GM18870 (cell line): ENCODE data around the gene SYVN1.
"Not testable (repeated sequence)": the region's sequence is repeated elsewhere in the genome, so short reads cannot be mapped to it uniquely, and the experiment has no call there.

Source experiments
- ATAC-seq: cut with Tn5 transposase; IDR thresholded peaks from one replicate; pipeline ENCODE4 v1.9.1; 2021; ENCODE audit warnings: moderate library complexity; ENCODE audit not compliant: unreplicated experiment

Gene SYVN1

GRCh38 chr11:65127473-65128181, 6.7 kb downstream of the SYVN1 start:
- no peak for ATAC-seq

- no peak for ATAC-seq
These were observed 7.6 kb downstream of the SYVN1 start for GRCh38 chr11:65126624-65127274.

GRCh38 chr11:65125197-65126056, 8.9 kb downstream of the SYVN1 start:
- ATAC-seq, result no peak

DNA sequence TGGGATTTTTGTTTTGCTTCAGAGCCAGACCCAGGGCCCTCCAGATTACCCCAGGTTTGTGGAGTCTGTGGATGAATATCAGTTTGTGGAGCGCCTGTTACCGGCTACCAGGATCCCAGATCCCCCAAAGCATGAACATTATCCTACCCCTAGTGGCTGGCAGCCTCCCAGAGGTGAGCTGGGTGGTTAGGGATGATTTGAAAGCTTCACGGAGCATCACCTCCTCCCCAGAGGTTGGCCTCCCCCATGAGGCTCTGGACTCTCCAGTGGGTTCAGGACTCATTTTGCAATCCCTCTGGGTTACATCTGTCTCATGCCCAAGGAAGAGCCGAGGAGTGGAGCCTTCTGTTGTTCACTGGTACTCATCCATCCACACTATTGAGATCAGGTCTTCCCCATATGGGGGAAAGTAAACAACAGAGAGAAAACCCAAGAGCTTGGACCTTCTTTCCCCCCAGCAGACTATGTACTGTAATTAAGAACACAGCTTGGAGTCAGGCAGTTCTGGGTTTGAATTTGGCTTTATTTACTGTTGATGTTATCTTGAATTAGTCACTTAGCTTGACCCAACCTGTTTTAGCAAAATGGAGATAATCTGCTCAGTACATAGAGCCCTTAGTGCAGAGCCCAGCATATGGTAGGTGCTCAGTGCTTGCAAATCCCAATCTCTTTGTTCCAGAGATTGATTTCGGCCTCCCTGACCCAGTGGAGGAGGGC, 9.7 kb downstream of the SYVN1 start:
- ATAC-seq, result no peak

- ATAC-seq, result peak; percentile 48
These were observed 12.2 kb downstream of the SYVN1 start, which contains the start of the genes FAU and MRPL49 for GRCh38 chr11:65121865-65122696. Gene FAU (minus strand): TSS chr11:65122134. CDS start chr11:65121813, 321 bp downstream. Gene MRPL49 (plus strand): TSS chr11:65122321. CDS start chr11:65122347, 26 bp downstream.

DNA sequence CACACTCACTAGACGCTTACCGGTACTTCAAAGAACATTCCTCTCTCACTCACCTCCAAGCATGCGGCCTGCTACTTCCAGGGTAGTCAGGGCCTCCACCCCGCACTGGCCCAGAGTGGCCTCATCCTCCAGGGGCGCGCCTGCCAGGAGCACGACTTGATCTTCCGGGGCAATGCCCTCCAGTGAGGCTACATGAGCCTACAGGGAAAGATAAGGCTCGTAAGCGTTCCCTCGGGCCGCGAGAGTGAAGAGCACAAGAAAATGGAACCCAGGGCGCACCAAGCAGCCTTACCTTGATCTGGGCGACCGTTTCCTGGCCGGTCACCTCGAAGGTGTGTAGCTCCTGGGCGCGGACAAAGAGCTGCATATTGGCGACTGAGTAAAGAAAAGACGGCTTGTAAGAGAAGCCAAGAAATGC, 12.9 kb downstream of the SYVN1 start:
- no peak for ATAC-seq

DNA sequence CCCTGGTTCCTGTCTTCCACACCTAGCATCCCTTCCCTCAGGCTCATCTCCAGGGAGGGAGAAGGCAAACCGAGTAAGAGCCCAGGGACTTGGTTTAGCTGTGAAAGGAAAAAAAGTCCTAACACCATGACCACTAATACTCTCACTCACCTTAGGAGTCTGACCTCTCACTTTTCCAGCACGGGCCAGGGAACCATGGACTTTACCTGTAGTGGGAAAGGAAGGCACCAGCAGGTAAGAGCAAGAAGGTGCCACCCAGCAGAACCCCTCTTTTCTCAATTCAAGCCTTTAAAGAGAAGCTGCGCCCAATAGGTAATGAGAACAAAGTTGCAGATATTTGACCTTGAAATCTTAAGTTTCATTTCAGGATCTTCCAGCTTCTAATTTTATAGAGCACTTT, 13.5 kb downstream of the SYVN1 start:
- ATAC-seq, result no peak

DNA sequence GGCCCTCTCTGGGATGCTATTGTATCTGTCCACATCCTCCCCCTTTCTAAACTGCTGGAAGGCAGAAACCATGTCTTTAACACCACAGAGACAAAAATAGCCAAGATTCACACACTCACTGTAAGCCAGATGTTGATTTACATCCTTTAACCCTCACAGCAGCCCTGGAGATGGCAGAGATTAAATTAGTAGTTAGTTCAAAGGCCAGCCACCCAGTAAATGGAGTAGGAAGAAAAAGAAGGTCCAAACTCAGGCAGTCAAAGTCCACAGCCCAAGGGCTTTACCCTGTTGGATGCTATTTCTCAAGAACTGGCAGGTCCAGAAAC, 14.7 kb downstream of the SYVN1 start:
- ATAC-seq, result no peak

- not testable (repeated sequence) for ATAC-seq
These were observed 15.2 kb downstream of the SYVN1 start for GRCh38 chr11:65118891-65119669.

DNA sequence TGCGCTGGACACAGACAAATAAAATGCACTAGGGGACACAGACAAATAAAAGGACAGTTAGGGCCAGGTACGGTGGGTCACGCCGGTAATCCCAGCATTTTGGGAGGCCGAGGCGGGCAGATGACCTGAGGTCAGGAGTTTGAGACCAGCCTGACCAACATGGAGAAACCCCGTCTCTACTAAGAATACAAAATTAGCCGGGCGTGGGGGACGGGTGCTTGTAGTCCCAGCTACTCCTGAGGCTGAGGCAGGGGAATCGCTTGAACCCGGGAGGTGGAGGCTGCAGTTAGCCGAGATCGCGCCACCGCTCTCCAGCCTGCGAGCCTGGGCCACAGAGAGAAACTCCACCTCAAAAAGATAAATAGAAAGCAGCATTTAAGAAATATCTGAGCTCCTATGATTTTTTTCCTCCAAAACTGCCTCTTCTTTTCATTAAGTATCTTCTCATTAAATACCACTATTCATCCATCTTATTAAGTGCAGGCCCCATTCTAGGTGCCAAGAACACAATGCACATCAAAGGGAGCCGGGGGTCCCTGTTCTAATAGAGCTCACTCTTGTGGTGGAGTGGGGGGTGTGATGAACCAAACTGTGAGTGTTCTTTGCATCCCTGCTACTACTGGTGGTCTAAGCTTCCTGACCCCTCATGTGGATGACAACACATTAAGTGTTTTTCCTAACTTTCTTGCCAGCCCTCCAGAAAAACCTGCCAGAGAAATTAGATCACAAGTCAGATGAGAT, 16.1 kb downstream of the SYVN1 start:
- ATAC-seq, result no peak

DNA sequence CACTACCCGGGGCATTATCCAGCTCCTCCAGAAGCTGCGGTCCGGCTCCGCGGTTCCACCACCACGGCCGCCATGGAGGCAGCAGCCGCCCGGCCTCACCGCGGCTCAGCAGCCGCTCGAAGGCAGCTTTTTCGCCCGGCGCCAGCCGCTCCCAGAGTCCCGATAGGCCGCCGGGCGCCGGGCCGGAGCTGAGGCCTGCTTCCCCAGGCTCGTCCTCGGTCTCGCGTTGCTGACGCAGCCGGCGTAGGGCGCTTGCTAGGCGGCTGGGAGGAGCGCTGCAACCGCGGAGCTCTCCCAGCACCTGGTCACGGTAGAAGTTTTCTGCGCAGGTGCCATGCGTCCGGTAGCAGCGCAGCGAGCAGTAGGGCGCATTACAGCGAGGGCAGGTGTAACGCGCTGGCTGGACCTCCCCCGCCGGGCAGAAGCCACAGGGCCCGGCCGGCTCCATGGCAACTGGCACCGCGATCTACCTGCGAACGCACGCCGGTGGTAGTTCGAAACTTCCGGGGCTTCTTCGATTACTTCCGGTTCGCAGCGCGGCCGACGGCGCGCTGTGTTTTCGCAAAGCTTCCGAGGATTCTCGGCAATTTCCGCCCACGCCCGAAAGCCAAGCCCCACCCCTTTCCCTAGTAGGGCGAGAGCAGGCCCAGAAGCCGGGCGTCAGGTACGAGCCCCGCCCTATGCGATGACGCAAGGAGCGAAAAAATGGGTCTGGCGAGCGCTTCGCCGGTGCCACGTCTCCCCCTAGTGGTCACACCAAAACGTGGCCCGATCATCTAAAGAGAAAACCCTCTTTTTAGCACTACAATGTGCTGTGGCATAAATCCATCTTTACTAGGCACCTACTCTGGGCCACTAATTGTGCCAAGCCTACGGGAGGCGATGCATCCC, 16.9 kb downstream of the SYVN1 start, which contains the start of gene ZNHIT2:
ZNHIT2 (minus strand) TSS at position 496 of the 891 bp plus-strand sequence; CDS start at position 448, 48 bp downstream.
- peak; percentile 60 for ATAC-seq

GRCh38 chr11:65116370-65117205, 17.7 kb downstream of the SYVN1 start:
- ATAC-seq, result no peak

DNA sequence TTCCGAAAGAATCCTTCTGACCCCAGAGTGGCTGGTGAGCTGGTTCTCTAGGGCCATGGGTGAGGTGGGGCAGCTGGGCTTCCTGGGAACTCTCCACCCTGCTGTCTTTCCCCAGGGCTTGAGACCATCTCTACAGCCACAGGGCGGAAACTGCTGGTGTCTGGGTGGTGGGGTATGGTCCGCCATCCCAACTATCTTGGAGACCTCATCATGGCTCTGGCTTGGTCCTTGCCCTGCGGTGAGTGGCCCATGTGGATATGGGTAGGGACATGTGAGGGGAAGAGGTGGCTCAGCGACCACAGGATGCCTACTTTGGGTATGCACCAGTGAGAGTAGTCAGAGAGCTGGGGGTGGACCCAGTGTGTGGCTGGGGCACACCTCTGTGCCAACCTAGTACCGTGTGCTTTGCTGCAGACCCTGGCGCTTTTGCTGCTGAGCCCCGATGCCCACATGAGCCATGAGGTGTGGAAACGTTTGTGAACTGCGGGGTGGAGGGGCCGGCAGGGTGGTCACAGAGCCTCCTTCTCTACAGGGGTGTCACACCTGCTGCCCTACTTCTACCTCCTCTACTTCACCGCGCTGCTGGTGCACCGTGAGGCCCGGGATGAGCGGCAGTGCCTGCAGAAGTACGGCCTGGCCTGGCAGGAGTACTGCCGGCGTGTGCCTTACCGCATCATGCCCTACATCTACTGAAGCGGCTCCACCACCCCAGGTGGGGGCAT, 18.8 kb downstream of the SYVN1 start:
- ATAC-seq, result no peak

GRCh38 chr11:65114538-65115171, 19.7 kb downstream of the SYVN1 start:
- no peak for ATAC-seq

GRCh38 chr11:65113839-65114238, 20.5 kb downstream of the SYVN1 start:
- ATAC-seq, result no peak
